Fibroblast of gingiva (primary cell): Measurements from ENCODE around the gene SLC12A3.

Experiments
- DNase-seq: peaks from one replicate; pipeline ENCODE4 v3.0.0-alpha.2; 2011; ENCODE audit warnings: low read depth

The SLC12A3 gene

DNA sequence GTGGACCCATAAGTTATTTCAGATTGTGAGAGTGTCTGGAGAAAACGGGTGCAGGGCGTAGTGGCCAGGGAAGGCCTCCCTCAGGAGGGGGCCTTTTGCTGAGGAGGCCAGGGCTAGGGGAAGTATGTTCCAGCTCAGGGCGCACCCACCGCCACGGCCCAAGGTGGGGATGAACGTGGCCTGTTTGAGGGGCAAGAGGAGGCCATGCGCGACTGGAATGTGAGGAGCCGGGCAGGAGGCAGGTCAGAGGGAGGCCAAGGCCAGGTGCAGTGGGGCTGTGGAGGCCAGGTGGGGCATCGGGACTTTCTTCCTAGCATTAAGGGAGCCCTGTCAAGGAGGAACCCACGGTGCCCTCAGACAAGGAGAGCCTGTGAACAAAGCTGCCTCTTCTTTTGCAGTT lies 26.7 kb downstream of the SLC12A3 start:
- no peak for DNase-seq

DNA sequence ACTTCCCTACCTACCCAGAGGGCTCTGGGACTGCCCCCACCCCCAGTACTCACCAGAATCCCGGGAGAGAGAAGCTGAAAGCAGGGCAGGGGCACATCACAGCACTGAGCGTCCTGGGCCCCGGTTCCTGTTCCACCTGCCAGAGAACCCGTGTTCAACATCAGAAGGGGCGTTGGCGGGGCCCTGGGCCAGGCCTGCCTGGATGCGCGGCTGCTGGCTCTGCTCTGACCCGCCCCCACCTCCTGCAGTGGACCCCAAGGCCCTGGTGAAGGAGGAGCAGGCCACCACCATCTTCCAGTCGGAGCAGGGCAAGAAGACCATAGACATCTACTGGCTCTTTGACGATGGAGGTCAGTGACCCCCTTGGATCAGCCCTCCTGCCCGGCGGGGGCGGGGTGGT lies 27.7 kb downstream of the SLC12A3 start:
- DNase-seq, result no peak

DNA sequence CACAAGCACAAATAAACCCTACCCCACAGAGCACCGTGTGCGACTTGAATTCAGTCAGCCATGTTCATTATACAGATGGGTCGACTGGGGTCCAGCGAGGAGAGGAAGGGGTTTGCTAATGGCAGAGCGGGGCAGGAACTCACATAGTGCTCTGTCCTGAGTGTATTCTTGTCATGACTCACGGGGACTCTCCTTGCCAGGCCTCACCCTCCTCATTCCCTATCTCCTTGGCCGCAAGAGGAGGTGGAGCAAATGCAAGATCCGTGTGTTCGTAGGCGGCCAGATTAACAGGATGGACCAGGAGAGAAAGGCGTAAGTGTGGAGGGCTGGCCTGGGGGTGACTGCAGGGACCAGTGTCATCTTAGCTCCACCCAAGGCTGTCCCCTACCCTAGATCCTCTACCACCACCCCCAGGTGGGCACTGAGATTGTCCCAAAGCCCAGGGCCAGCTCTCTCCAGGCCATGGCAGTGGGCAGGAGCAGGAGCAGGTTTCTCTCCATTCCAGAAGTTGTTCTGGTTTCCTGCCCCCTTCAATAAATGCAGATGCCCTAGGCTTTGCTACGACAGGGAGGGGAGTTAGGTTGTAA lies 29.4 kb downstream of the SLC12A3 start:
- no peak for DNase-seq

DNA sequence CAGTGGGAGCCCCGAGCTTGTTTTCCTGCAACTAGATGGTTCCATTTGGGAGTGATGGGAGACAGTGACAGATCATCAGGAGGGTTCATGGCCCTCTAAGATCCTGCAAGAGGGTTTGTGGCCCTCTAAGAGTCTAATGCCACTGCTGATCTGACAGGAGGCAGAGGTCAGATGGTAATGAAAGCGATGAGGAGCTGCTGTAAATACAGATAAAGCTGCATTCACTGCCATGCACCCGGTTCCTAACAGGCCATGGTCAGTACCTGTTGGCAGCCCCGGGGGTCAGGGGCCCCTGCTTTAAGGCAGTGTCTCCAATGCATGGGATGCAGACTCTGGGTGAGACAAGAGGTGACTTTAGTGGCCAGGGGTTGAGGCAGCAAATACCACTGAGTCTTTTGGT lies 30.8 kb downstream of the SLC12A3 start:
- no peak for DNase-seq

DNA sequence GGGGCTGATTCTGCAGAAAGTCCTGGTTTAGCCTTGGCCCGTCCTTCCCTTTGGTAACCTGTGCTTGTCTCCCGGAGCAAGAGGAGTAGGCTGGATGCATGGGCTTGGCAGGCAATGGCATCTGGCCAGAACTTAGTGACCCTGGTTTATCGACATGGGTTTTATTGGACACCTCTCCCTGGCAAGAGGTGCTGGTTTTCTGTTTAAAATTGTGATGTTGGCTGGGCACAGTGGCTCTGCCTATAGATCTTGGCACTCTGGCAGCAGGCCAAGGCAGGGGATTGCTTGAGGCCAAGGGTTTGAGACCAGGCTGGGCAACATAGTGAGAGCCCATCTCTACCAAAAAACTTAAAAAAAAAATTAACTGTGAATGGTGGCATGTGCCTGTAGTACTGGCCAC lies 31.2 kb downstream of the SLC12A3 start:
- no peak for DNase-seq

DNA sequence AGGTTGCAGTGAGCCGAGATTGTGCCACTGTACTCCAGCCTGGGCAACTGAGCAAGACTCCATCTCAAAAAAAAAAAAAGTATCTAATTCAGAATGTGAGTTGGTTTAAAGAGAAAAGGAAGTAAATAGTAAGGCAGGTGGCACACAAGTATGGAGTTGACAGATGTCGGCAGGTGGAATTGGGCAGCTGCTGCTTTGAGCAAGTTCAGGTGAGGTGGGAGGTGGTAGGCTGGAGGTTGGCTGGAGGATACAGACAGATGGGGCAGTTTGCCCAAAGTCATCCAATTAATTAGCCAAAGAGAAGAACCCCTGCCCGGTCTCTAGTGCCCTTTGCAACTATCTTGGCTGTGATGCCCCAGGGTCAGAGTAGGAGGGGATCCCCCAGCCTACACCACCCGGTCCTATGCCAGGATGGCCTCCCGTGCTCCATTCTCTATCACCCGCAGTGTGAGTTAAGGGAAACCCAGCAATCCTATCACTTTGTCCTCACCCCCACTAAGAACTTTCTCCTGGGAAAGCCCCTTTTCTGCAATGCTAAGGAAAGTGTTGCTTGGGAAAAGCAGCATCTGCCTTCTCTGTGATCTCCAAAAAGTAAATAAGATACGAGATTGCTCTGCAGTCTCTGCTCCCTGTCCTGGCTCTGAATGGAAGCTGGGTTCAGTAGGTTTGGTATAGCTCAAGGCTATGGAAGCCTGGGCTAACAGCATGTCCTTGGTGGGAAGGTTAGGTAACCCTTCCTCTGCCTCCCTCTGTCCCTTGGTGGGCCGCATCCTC lies 32.2 kb downstream of the SLC12A3 start:
- DNase-seq, result no peak

DNA sequence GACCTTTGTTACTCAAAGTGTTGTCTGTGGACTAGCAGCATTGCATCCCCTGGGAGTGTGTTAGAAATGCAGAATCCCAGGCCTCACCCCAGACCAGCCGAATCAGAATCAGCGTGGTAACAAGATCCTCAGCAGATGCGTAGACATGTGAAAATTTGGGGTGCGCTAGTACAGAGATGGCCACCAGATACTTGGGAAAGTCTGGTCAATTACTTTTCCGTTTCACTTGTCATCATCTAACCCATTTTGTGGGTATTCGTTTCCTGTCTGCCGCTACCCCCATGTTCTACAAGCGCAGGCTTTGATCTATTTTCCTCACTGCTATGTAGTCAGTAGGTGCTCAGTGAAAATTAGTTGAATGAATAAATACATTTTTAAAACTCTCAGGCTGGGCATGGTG lies 33.8 kb downstream of the SLC12A3 start:
- no peak for DNase-seq

DNA sequence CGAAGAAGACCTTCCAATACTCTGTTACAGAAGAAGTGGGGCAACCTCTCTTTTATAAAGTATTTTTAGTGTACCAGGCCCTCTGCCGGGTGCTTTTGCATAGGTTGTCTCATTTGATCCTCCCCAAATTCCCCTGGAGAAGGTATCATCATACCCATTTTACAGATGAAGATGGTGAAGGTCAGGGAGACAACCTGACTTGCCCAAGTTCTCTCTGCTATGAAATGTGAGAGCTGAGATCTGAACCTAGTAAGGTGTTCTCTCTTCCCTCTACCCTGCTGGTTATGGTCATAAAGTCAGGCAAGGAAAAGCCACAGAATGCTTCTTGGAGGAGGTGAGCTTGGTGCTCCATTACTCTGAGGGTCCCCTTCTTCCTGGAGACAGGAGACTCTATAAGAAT lies 38.9 kb downstream of the SLC12A3 start:
- no peak for DNase-seq

DNA sequence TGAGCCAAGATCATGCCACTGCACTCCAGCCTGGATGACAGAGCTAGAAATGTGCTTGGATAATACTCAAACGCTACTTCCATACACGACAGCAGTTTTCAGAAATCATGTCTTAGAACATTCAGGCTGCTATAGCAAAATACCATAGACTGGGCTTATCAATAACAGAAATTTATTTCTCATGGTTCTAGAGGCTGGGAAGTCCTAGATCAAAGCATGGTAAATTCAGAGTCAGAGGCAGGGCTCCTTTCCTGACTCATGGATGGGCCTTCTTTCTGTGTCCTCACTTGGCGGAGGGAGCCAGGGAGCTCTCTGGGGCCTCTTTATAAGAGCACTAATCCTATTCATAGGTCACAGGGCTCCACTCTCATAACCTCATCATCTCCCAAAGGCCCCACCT lies 42.4 kb downstream of the SLC12A3 start:
- DNase-seq, result no peak

DNA sequence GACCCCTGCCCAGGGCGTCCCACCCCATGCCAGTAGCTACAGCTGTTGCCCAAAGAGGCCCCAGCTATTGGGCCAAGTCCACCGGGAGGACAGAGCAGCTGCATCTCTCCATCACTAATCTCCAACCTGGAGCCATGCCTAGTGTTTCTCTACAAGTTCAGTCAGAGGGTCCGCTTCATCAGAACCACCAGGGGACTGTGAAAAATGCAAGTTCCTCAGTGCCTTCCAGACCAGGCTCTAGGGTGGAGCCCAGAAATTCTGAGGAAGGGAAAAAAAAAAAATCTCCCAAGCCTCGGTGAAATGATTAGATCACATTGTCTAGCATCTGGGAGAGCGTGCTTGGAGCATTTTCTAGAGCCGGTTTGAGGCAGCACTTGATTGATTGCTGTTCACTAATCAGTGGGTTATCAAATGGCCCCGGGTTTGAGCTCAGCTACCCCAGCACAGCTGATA lies 44.5 kb downstream of the SLC12A3 start:
- no peak for DNase-seq

DNA sequence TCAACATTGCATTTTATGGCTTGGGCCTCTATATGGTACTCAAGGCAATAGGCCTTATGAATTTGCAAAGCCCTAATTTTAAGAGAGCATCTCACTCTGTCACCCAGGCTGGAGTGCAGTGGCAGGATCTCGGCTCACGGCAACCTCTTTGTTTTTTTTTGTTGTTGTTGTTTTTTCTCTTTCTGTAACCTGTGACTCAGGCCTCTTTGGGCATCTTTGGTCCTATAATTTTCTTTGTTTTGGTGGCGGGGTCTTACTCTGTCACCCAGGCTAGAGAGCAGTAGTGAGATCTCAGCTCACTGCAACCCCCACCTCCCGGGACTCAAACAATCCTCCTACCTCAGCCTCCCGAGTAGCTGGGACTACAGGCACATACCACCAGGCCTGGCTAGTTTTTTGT lies 45.1 kb downstream of the SLC12A3 start:
- no peak for DNase-seq

DNA sequence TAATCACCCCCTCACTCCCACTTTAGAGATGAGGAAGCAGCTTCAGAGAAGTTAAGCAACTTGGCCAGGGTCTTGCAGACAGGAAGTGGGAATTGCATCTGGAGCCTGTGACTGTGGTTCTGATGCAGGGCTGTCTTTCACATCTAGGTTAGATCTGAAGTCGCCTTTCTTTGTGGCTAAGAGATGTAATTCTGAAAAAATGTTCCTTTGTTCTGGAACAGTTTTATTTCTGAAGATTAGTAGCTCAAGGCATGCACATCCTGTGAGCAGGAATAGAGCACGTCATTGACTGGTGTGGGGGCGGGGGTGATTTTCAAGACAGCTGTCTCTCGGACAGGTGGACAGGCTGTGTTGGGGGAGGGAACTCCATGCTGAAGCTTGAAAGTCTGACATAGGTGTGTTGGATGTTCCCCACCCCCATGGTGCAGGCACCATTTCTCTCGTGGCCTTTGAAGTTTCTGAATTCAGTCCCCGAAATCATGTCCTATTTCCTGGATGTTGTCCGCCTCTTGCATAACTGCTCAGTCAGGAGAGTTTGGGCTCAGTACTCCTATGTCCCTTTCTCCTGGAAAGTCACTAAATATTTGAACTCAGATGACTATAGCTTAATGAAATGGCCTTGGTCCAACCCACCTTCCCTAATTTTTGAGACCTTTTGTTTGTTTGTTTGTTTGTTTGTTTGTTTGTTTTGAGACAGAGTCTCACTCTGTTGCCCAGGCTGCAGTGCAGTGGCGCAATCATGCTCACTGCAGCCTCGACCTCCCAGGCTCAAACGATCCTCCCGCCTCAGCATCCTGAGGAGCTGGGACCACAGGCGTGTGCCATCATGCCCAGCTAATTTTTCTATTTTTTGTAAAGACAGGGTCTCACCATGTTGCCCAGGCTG lies 45.9 kb downstream of the SLC12A3 start:
- peak; percentile 44 for DNase-seq

DNA sequence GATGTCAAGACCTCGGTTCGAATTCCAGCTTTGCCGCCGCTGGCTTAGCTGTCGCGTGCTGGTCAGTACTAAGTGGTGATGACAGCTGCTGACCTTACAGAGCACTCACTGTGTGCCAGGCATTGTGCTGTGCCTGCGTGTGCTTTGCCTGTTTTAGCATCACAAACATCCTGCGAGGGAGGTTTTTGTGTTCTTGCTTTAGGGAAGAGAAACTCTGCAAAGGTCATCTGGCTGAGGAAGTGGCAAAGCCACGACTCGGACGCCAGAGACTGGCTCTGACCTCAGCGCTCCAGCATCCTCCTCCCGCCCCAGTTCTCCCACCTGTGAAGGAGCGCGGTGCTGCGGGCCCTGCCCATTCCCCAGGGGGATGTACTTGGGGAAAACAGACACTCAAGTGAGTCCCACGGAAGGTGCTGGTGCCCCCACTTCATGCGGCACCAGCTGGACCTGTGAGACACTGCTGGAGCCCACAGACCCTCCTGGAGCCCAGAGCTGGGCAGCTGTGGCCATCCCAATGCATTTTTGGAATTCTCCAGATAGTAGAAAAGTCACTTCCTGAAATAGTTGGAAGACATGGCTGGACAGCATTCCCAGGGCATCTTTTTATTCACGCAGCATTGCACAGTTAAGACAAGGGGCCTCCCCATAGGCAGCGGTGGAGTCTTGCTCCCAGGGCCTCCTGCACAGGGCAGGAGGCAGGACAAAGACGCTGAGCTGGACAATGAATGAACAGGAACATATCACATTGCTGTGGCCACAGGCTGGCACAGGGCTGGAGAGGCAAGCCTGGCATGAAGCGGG lies 47.0 kb downstream of the SLC12A3 start:
- DNase-seq, result no peak

DNA sequence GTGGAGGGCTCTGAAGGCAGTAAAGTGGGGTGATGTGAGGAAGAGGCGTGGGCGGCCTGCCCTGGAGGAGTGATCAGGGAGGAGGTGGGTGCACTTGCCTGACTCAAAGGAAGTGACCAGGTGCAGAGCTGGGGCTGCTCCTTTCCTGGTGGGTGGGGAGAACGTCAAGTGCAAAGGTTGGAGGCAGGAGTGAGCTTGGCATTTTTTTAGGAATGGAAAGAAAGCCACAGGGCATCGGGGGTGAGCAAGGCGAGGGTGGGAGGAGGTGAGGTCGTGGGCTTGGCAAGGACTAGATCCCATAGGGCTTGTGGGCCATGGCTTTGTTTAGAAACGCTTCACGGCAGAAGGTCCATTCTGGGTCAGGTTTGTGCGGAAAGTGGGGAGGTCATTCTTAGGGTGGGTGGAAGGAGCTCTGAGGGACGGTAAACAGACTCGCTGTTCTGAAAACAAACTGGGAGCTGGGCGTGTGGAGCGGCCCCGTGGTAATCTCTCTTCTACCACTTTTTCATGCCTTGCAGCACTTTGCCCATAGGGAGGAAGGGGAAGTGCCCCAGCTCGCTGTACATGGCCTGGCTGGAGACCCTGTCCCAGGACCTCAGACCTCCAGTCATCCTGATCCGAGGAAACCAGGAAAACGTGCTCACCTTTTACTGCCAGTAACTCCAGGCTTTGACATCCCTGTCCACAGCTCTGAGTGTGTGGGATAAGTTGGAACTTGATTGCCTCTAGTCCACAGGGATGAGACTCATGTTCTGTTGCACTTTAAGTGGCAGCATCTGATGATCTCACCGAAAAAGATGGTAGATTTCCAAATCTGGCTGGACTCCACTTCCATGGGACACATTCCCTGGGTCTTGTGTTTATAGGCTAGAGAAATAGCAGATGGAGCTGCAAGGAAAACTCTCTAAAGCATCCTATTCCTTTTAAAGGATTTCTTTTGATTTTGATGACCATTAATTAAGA lies 48.0 kb downstream of the SLC12A3 start:
- peak; percentile 83 for DNase-seq

DNA sequence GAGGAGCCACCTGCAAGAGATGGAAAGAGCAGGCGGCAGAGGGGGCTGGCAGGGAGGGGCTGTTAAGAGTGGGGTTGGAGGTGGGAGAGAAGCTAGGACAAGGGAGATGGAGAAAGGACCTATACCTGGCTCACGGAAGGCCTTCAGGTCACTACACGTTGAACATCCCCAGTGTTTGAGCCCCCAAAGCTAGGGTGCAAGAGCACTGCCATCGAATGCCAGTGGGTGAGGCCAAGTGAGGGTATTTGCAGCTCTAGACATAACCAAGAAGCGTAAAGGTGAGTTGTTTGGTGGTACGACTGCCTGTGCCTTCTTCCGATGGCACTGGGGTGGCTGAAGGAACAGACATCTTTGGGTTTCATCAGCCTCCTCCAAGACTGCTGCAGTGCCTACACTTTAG lies 49.9 kb downstream of the SLC12A3 start:
- DNase-seq, result no peak

DNA sequence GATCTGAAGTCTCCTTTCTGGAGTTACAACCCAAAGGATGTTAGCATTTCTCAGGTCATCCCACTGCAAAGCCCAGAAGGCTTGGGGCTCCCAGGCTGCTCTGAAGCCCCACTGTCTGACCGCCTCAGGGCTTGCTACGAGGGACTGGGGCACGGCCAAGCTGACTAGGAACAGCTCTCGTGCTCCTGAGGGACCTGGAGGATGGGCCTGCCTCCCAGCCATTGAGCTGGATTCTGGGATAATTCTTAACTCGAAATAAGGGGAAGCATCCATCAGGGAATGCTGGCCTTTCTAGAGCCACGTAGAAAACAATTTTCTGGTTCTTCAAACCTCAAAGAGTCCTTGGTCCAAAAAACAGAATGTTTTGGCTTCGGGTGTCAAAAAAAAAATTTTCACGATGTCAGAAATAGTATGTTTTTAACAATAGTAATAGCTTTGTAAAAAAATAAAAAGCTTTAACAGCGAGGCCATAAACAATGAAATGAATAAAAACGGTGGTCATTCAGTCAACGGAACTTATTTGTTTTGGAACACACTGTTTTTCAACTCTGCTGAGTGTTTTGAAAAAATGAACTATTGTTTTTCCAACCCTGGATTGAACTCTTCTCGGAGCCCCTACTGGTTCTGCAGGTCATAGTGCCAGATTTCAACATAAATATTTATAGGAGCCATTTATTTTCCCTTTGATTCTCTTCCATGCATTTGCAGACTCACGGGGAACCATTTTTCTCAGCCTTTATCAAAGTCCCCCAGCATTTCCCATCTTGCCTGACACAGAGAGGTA lies 50.5 kb downstream of the SLC12A3 start:
- DNase-seq, result no peak

DNA sequence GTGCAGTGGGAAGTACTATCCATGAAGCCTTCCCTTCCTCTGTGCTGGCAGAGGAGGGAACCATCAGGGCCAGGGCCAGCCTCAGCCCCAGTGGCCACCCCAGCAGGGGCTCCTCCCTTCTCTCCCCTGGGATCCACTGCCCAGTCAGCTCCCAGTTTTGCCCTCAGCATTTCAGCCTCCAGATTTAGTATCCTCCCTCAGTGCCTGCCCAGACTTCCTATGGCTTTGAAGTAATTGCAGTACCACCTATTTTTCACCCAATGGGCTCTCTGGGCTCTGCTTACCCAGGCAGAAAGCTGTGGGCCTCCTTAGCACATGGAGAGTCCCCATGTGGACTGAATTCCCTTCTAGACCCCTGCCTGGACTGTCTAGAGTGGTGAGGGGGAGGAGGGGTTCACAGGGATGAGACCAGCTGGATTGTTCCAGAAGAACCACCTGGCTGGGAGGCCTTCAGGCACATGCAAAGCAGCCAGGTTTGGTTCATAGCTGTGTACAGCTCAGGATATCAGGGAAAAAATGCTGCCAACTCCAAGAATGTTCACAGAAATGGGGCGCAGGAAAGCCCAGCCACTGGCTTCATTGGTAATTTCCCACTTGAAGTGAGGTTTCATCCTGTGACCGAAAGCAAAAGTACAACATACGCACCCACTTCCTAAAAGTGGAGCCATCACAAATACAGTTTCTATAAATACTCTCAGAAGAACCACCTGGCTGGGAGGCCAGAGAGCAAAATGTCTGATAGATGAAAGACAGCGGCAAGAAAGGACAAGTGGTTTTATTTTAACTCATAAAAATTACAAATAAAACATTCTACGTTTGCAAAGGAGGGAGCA lies 51.8 kb downstream of the SLC12A3 start:
- no peak for DNase-seq

DNA sequence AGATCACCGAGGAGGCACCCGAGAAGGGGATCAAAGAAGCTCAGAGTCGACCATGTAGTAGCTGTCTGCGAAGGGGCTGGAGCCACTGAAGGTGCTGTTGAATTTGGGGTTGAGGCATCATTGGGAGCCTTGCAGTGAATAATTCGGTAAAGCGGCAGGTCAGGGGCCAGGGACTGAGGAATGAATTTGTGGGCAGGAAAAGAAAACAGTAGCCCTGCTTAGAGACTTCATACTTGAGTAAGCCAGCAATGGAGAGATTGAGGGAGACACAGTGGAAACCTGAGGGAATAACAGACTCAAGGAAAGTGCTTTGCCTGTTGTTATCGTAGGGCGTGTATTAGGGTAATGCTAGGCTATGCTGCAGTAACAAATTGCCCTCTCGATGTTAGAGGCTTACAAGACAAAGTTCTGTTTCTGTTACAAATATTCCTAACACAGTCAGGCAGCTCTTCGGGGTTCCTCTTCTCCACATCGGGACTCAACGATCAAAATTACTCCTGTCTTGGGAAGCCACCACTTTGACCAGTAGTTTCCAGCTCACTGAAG lies 53.5 kb downstream of the SLC12A3 start:
- DNase-seq, result no peak
